ENCODE results near the gene RABGAP1L.

DNA sequence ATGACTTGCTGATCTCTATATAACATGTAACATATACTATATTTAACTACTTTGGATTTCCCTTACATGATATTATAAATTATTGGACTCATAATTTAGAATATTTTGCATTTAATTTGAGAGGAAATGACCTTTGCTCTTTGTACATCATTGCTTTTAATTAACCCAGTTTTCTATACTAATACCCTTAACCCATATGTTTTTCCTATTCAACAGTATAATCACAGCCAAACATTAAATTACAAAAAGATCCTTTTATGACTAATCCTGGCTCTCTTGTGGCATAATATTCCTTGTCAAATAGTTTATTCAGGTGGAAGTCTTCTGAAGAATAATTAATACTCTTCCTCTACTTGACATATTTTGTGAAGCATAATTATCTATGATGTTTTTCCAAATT lies 232.4 kb downstream of the RABGAP1L start:
- TF ChIP-seq, protein P1, sequence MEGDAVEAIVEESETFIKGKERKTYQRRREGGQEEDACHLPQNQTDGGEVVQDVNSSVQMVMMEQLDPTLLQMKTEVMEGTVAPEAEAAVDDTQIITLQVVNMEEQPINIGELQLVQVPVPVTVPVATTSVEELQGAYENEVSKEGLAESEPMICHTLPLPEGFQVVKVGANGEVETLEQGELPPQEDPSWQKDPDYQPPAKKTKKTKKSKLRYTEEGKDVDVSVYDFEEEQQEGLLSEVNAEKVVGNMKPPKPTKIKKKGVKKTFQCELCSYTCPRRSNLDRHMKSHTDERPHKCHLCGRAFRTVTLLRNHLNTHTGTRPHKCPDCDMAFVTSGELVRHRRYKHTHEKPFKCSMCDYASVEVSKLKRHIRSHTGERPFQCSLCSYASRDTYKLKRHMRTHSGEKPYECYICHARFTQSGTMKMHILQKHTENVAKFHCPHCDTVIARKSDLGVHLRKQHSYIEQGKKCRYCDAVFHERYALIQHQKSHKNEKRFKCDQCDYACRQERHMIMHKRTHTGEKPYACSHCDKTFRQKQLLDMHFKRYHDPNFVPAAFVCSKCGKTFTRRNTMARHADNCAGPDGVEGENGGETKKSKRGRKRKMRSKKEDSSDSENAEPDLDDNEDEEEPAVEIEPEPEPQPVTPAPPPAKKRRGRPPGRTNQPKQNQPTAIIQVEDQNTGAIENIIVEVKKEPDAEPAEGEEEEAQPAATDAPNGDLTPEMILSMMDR (IDR thresholded peaks at IDR 0.05), result no peak
- TF ChIP-seq POLR2A (IDR thresholded peaks at IDR 0.05), result no peak

All from body of pancreas (tissue), 4 donors.